ENCODE results near the gene SLC47A1. TPM values are rescaled to one million over a fixed set of nuclear protein-coding genes. Genes with fewer than 3 reads are reported as not detected.
A peak's percentile ranks its signal among the peaks of the same experiment; 100 is the strongest.

Gene SLC47A1
- total and polyA plus RNA-seq, 2 of the 8 experiments (the other 6 are each of a cell fraction or from before 2014, with no cell fraction given) = 1.5 to 3.6 TPM

GRCh38 chr17:19502517-19502916, 31.1 kb upstream of the SLC47A1 start:
- DNase-seq (ENCODE audit: low read depth in 1 of 2, low spot score in 2 of 2) (no peak), FAIRE-seq (no peak)
- Histone ChIP-seq H2BK5ac (ENCODE audit: low read depth, low read length) (no peak overlapping the region), H2BK15ac (ENCODE audit: low read length) (0 out of 2 replicates have a peak overlapping the region, but pooled peaks have one; percentile 5), H3K18ac (ENCODE audit: extremely low read depth, low read length) (no peak overlapping the region), H2AK5ac (ENCODE audit: low read depth, low read length) (0 out of 2 replicates have a peak overlapping the region, but pooled peaks have one; percentile 53), H2BK12ac (ENCODE audit: low read depth, low read length) (peak overlapping the region; percentile 68; the same call in 1 of the 2 replicates), H3K56ac (replicated peaks; ENCODE audit: insufficient read length, low read depth, low read length) (no peak overlapping the region), H3K79me1 (ENCODE audit: low read depth, low read length) (no peaks in the 10 kb centered on the region), H3K23me2 (ENCODE audit: low read depth, low read length) (no peaks in the 10 kb centered on the region; the same call in 1 of the 2 replicates), H2BK120ac (replicated peaks; ENCODE audit: low read depth, low read length) (no peak overlapping the region), H4K8ac (ENCODE audit: extremely low read depth, insufficient read depth, low read length) (no peak overlapping the region), H3K4me1 (replicated peaks in 1 of 4; ENCODE audit: control insufficient read depth in 3 of 4, insufficient read depth in 4 of 4, low read length in 3 of 4) (no peaks in the 10 kb centered on the region), H3K9me3 (ENCODE audit: insufficient read depth in 2 of 2, low read depth in 1 of 2, low read length in 1 of 2) (no peaks in the 10 kb centered on the region), H3K4me3 (ENCODE audit: extremely low read depth in 1 of 4, insufficient read depth in 2 of 4, low read depth in 3 of 4, low read length in 4 of 4) (no peak overlapping the region), H3K14ac (ENCODE audit: insufficient read length) (no peak overlapping the region), H3K79me2 (ENCODE audit: control insufficient read depth in 1 of 2, insufficient read depth in 2 of 2, low read length in 2 of 2) (no peaks in the 10 kb centered on the region), H2AFZ (ENCODE audit: low read length) (no peak overlapping the region), H4K91ac (replicated peaks; ENCODE audit: insufficient read length, low read length) (no peak overlapping the region), H3K27ac (ENCODE audit: low read depth, low read length) (no peak overlapping the region), H3K36me3 (ENCODE audit: control insufficient read depth in 2 of 4, insufficient read depth in 4 of 4, low read length in 3 of 4) (no peaks in the 10 kb centered on the region), H4K5ac (ENCODE audit: insufficient read length, low read depth, low read length) (no peak overlapping the region), H3K4ac (replicated peaks; ENCODE audit: insufficient read length, low read depth, low read length) (no peak overlapping the region), H3K27me3 (replicated peaks in 1 of 4; ENCODE audit: control insufficient read depth in 3 of 4, extremely low read depth in 1 of 4, insufficient read depth in 3 of 4, low read length in 3 of 4) (no peaks in the 10 kb centered on the region), H2BK20ac (ENCODE audit: low read length) (0 out of 2 replicates have a peak overlapping the region, but pooled peaks have one; percentile 23), H4K20me1 (replicated peaks in 1 of 2; ENCODE audit: control insufficient read depth in 1 of 2, insufficient read depth in 2 of 2, low read length in 2 of 2) (no peaks in the 10 kb centered on the region), H3K4me2 (ENCODE audit: insufficient read depth in 1 of 2, low read depth in 2 of 2, low read length in 2 of 2) (no peak overlapping the region), H3K23ac (ENCODE audit: insufficient read length) (no peak overlapping the region), H3K9ac (replicated peaks in 1 of 4; ENCODE audit: extremely low read depth in 1 of 4, low read depth in 3 of 4, low read length in 3 of 4) (no peak overlapping the region; a peak in 1 of 7 replicates)
- 90% methylated on average over 9 of the region's 9 CpGs; no CpG with 5 or more reads in 1 of the 2 experiments for WGBS, 2 experiments (ENCODE audit: extremely low coverage in 1 of 2, insufficient coverage in 1 of 2, insufficient read length in 1 of 2, insufficient replicate concordance in 2 of 2, low coverage in 1 of 2, low lambda C conversion rate in 2 of 2, missing lambda C conversion rate in 1 of 2)
- ChIA-PET CTCF (ENCODE audit: partially characterized antibody) (interaction anchor here (3.4 kb wide), 1 partner anchor 55 kb away, joined by 8 read pairs; no protein-coding TSS in a partner anchor), POLR2A (ENCODE audit: partially characterized antibody) (interaction anchor here (0.8 kb wide), 1 partner anchor 10 kb away, joined by 3 read pairs; no protein-coding TSS in a partner anchor)
- TF ChIP-seq SP1 (IDR thresholded peaks at IDR 0.05; ENCODE audit: low read depth, low read length) (no peak), EP300 (IDR thresholded peaks at IDR 0.05; ENCODE audit: borderline replicate concordance in 1 of 2, low read depth in 2 of 2, low read length in 2 of 2) (no peak), RXRA (IDR thresholded peaks at IDR 0.05; ENCODE audit: insufficient read depth, low read depth, low read length) (no peak)

Data from H1 (cell line).